DMS 273 (cell line): ENCODE data around the gene GMDS.

Experiments
- DNase-seq: peaks from one replicate; lab custom pipeline; 2025; ENCODE audit not compliant: unreplicated experiment; lab: John Stamatoyannopoulos, UW

Gene GMDS

DNA sequence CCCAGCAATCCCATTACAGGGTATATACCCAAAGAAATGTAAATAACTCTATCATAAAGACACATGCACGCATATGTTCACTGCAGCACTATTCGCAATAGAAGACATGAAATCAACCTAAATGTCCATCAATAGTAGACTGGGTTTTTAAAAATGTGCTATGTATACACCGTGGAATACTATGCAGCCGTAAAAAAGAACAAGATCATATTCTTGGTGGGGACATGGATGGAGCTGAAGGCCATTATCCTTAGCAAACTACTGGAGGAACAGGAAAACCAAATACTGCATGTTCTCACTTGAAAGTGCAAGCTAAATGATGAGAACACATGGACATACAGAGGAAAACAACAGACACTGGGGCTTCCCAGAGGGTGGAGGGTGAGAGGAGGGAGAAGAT, 201.2 kb downstream of the GMDS start:
- no peak for DNase-seq

DNA sequence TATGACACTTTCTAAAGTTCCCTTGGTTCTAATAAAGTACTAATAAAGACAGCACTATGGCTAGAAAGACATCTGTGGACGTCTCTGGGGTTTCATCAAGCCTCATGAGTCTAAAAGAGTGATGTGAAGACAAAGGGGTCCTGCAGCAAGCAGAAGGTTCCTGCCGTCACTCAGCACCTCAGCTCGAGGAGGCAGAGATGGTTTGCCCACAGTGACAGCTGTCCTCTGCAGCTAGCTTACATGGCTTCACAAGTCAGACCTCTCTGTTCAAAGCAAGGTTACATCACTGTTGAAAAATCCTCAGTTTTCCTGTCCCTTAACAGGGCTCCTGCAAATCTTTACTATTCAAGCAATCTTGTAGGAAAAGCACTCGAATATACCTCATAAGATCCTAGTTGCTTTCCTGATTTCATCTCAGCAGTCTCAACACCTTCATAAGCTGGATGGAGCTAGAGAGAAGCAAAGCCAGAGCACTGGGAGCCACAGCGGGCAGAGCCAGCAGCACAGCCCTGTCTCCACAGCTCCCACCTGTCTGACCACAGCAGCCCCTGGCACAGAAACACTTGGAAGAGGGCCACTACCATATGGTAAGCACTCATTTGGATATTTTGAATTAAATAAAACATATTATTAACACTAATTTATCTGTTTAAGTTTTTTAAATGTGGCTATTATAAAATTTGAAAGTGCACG, 202.3 kb downstream of the GMDS start:
- DNase-seq = peak; percentile 62

DNA sequence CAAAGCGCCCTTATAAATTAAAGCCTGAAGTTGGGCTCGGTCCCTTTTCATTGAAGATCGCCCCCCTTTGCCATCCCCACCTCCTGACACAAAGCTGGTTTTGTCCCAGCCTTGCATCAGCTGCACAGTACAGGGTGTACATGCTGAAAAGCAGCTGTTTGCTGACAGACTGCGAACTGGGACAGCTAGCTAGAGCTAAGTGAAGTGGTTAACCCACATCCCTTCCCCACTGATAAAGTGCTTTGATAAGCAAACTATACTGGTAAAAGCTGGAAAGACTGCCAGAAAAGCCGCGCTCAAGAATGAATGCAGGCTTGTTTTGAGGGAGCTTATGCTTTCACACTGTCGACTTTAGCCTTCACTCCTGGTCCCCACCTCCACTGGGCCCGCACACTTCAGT, 207.3 kb downstream of the GMDS start:
- no peak for DNase-seq

DNA sequence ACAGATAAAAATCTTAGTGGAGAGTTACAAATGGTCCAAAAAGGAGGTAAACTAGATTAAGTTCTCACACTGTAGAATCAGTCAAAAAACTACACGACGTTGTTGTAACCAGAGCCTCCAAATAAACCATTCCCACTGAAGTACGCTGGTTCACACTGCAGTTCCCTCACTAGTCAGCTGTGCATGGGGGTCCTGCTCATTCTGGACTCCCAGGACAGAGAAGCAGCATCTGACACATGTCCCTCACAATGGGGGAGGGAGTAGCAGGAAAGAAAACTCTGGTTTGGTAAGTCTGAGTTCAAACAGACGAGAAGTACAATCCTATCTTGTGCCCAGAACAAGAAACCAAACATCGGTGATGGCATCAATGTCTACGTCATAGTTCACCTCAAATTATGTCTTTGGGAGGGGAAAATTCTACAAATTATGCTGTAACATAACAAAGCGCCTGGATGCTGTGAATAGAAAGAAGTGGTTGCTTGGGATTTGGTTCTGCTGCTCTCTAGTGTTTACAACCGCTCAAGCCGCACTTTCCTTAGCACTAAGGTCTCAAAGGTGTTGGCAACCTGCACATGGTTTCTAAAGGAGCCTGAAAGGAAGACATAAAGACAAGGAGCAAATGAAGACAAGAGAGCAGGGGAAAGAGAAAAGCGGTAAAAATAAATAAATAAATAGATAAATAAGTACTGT, 208.0 kb downstream of the GMDS start:
- no peak for DNase-seq

DNA sequence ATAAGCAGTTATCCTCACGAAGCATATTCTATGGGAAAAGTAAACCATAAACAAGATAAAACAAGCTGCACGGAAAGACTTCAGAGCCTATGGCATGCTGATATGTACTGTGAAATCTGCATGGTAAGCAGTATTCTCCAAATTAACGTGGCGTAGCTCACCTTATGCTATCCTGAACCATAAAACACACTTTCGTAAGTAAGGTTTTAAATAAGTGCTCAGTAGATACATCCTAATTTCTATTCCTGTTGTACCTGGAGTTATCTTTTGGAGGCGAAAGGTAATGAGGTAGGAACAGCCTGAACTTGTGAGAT, 208.7 kb downstream of the GMDS start:
- DNase-seq = no peak

DNA sequence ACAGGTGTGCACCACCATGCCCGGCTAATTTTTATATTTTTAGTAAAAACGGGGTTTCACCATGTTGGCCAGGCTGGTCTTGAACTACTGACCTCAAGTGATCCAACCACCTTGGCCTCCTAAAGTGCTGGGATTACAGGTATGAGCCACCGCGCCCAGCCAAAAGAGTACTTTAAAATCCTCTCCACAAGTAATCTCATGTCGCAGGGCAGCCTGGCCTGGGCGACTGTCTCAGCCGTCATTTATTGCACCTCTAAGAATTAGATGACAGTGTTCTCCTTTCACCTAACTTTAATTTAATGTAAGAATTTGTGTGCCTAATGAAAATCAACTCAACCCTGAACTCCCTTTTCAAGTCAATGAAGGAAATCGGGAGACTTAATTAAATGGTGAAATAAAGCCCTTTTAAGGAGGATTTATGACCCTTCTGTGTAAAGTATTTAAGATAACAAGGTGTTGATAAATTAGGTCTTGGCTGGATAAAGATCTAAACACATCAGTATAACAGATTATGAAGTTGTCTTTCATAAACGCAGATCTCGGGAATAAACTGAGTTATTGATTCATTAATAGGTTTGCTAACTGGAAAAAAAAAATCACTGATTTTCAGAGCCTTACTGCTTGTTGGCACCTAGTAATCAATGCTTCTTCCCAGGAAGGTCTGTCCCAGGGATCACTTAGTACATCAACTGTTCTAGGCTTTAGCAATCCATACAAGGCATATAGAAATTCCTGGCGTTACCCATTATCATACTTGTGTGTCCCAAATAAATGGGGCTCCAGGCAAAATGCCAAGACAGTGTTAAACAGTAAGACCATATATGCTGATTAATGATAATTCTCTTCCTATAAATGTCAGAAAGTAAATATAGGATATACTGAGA, 209.3 kb downstream of the GMDS start:
- no peak for DNase-seq

DNA sequence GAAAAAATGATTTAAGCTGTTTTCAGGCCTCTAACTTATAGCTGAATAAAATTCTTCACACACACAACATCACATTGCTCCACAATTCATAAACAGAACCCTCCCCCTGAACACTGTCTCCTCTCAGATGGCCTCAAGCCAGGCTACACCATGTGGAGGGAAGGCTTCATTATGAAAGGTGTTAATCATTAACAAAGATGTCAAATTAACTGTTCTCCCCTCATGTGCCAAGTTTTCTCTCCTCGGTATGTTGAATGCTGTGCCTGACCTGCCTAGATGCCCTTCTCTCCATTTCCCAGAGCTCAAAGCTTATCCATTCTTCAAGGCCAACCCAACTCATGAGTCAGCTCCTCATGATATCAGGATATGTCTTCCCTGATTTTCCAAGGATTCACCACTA, 210.4 kb downstream of the GMDS start:
- DNase-seq = no peak

DNA sequence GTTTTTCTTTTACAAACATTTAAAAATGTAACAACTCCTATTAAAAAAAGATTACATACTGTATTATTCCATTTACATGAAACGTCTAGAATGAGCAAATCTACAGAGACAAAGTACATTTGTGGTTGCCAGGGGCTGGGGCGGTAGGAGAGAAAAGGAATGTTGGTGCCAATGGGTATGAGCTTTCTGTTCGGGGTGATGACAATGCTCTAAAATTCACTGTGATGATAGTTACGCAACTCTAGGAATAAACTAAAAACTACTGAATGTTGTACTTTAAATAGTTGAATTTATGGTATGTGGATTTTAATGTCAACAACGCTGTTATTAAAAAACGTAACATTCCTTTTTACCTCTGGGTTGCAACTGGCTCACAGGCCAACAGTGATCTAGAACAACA, 211.1 kb downstream of the GMDS start:
- no peak for DNase-seq

DNA sequence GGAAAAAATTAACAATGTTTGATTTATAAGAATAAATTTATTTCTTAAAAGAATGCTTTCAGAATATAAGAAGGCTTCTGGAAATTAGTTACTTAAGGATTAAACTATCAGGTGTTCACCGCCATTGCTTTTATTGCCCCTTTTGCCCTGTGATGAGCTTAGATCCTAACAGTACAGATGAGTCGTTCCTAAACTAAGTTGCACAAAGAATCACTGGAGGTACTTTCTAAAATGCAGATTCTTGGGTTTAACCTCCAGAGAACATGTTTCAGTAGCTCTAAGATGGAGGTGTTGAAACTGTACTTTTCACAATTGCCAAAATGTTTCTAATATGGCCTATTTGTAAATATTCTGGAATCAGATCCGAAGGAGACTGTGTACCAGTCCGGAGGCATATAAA, 211.9 kb downstream of the GMDS start:
- DNase-seq = no peak

DNA sequence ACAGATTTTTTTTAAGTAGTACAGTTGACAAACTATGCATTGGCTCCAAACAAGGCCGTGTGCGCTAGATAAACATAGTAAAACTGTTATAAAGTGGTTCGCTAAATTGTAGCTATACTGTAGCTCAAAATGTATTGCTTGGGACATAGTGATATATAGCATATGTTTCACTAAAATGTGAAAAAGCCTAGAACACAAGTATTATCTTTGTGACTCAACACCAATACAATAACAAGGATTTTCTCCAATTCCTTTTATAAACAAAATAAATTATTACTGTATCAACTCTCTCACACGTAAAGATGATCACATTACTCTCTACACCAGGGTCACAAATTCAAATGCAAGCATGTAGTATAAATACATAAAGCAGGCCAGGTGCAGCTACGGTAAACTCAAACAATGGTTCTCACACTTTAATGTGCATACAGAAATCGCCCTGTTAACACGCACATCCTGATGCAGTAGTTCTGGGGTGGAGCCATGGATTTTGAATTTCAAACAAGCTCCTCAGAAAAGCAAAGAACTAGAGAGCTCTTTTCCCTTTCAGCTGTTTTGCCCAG, 214.6 kb downstream of the GMDS start:
- no peak for DNase-seq

DNA sequence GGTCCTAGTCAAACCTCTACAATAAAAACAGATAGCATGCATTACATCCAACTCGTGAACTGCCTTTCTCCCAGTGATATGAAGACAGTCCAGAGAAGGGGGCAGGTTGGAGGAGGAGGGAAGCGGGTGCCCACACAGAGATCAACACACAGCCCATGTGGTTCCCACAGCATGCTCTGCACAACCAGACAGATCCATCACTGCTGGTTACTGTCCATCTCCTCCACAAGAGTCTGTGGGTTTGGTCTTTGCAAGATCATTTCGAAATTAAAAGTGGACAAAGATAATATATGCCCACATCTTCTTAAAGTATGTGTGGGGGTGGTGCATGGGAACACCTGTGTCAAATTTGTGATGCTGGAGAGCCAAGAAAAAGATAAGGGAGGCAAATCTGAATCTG, 215.5 kb downstream of the GMDS start:
- no peak for DNase-seq

DNA sequence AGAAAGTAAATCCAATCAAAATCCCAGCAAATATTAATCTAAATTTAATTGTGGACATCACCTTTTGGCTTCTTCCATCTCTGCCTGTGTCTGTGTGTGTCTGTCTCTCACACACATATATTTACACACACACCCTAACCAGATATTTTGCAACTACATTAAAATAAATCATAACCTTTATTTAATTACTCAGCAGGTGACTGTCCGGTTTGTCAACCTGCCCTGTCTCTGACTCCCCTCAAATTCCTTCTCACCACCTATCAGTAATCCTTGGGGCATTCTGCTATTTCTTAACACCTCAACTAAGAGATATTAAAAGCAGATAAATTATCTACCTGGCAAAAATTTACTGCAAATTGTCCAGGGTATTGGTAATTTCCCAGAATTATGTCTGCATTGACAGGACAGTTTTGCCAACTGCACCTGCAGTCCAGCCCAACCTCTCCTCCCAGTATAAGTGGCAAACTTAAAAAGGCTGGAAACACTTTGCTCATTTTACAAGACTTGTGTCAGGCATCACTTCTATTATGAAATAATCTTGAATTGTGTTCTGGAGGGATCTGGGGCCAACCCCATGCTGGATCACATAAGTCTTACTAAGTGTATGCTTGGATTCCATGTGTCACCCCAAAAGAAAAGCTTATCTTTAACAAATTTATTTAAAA, 216.1 kb downstream of the GMDS start:
- DNase-seq = no peak

DNA sequence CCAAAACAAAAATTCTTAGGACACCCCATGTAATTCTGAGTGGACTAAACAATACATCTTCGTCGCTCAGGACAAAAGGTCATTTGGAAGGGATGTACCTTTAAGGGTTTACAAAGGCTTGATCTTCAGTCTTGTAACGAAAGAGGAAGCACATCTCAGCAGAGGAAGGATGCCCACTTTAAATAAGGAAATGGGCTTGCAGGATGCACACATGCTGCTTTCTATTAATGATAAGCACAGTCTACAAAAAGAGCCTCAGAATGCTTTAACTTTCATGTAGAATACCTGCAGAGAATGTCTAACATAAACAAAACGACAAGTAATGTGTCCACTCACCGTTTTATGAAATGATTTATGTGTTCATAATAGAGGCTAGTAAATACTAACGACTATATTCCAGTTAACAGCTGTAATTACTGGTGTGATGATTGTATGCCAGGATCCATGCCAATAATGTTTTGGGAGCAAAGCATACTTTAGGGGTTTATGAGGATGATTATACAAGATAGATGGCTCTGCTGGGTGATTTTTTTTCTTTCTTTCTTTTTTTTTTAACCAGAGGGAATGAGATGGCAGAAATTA, 216.9 kb downstream of the GMDS start:
- no peak for DNase-seq

DNA sequence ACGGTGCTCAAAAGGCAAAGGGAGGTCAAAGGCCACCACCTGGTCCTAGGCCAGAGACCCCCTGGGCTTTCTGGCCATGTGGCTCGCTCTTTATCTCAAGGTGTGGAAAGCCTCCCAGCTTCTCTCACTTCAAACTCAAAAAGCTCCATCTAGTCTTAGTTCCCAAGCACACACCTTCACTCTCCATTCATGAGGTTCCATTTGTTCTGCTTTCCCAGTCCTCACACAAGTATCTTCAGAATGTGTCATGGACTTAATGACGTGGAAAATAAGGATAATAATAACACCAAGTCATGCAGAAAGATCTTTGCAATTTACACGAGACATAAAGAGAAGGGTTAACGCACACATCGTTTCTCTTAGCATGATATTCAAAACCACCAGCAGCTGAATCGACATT, 219.3 kb downstream of the GMDS start:
- no peak for DNase-seq

DNA sequence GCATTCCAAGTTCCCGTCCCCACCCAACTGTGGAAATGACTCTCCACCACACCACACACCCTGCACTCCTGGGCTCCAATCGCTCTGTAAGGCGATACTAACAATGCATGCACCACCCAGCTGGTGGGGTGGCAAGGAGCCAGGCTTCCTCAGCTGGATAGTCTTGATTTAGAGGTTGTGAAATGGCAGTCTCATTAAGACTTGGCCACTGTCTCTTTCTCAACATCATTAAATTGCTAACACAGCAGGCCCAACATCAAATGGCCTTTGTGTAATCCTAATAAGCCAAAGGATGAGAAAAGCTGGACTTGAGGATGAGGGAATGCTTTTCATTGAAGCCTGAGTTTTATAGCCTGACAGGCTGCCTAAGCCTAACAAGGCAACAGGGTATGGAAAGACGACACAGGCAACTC, 223.7 kb downstream of the GMDS start:
- peak; percentile 94 for DNase-seq

DNA sequence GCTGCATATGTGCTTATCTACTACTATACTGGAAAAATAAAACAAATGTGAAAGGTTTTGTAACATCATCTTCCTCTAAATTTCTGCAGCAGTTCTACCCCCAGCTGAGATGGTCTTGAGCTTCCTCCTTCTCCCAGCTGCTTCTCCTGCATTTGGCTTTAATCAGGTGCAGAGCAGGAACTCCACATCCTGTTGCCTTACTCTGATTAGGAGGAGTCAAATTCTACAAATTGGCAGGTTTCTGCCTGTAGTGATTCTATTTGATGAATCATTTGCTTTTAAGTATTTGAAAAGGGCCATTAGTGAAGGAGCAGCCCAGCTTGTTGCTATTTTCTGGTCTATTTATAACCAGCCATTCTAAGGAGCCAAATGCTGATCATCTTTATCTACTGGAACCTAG, 224.5 kb downstream of the GMDS start:
- DNase-seq = peak; percentile 36

DNA sequence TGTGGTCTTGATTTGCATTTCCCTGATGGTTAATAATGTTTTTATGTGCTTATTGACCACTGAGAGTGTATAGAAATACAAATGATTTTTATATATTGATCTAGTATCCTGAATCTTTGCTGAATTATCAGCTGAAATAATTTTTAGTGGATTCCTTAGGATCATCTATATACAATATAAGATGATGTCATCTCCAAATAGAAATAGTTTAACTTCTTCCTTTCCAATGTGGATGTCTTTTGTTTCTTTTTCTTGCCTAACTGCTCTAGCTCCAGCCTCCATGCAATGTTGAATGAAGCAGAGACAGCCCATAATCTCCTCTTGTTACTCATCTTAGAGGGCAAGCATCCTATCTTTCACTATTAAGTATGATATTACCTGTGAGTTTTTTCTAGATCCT, 226.4 kb downstream of the GMDS start:
- no peak for DNase-seq

DNA sequence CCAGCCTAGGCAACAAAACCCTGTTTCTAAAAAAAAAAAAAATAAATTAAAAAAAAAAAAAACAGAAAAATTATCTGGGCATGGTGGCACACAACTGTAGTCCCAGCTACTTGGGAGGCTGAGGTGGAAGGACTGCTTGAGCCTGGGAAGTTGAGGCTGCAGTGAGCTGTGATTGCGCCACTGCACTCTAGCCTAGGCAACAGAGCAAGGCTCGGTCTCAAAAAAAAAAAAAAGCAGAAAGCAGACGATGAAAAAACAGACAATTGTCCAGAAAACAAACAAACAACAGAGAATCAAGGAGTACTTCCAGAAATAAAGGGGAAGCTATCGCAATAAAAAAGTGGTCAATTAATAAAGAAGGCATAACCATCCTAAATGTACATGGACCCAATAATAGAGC, 229.4 kb downstream of the GMDS start:
- no peak for DNase-seq

DNA sequence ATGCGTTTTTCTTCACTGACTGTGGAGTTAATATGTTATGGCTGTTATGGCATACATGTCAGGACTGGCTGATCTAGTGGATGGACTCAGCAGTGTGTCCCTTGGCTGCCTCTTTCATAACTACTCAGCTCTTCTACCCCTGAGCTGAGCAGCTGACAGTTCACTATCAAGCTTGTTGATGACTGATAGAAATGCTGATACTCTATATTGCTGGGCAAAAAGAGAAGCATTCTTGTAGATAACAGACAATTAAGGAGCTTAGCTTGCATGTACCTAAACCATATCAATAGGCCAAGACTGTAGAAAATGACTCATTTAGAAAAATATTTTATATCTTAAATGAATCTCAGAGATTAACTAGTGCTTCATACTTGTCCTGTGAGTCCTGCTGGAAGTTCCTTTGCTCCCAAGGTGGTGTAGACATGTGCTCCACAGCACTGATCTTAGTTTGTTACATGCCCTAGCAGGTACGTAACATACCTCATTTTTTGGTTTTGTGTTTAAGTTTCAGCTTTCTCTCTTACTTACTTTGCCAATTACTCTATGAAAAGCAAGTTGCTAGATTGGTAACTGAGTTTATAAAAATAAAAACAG, 236.9 kb downstream of the GMDS start:
- no peak for DNase-seq

DNA sequence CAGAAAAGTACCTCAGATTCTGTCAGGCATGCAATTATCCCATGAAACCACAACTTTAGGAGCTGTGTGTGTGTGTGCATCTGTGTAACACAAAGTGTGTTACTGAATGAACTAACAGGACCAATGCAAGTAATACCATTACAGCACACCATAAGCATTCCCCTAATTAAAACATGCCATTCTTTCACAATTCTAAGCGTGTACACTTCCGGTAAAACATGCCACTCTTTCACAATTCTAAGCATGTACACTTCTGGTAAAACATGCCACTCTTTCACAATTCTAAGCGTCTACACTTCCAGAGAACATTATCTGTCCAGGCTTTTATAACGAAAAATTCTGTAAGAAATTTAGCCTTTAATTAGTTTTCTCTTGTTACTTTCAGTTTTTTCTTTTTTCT, 238.2 kb downstream of the GMDS start:
- DNase-seq = no peak

DNA sequence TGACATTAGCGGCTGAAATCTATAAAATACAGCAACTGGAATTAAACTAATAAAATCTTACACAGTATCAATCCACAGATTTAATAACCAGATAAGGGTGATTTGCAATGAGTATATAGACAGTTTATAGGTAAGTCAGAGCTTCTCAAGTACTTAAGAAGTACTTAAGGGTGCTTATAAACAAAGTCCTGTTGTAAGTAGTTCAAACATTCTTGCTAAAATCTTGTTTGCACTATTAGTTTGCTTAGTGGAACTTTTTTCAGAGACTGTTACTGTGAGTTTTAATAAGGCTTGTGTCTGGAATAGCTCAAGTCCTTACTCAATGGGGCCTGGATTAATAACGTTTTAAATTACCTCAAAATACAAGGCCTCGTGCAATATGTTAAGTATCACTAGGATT, 240.5 kb downstream of the GMDS start:
- no peak for DNase-seq
